ENCODE measurements around the gene ZGPAT. TPM values are rescaled to one million over a fixed set of nuclear protein-coding genes. Genes with fewer than 3 reads are reported as not detected.

Gene ZGPAT
- total and polyA plus RNA-seq, 12 donors: 11.8 to 44.7 (median 16.1) TPM

DNA sequence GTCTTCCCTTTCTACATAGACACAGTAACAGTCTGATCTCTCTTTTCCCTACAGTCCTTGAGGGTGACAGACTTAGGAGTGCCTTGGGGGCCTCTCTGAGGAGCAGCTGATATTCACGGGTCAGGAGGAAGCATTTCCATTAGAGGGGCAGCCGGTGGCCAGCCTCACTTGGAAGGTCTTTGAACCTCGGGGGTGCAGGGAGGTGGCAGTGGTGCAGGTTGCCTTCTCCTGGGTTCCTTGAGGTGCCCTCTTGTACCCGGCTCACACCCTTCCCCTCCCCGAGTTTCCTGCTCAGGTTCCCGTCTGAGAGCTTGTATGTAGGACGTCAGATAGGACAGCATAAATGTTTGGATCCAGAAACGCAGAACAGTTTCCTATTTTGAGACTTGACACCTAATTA lies 47.2 kb upstream of the ZGPAT start:
- H3K9me3 ChIP-seq: no peaks in the 10 kb centered on the region
- intact Hi-C loops (cut with DNase I): no loop called here
- no peak overlapping the region for H3K27ac ChIP-seq
- no peaks in the 10 kb centered on the region for H3K27me3 ChIP-seq
- no peak for DNase-seq
- WGBS, 2 donors: 83 to 84% methylated on average over 8 of the region's 8 CpGs
- TF ChIP-seq, protein P1, sequence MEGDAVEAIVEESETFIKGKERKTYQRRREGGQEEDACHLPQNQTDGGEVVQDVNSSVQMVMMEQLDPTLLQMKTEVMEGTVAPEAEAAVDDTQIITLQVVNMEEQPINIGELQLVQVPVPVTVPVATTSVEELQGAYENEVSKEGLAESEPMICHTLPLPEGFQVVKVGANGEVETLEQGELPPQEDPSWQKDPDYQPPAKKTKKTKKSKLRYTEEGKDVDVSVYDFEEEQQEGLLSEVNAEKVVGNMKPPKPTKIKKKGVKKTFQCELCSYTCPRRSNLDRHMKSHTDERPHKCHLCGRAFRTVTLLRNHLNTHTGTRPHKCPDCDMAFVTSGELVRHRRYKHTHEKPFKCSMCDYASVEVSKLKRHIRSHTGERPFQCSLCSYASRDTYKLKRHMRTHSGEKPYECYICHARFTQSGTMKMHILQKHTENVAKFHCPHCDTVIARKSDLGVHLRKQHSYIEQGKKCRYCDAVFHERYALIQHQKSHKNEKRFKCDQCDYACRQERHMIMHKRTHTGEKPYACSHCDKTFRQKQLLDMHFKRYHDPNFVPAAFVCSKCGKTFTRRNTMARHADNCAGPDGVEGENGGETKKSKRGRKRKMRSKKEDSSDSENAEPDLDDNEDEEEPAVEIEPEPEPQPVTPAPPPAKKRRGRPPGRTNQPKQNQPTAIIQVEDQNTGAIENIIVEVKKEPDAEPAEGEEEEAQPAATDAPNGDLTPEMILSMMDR (IDR thresholded peaks at IDR 0.05): no peak
- no peak for ATAC-seq
- no peak overlapping the region for H3K4me3 ChIP-seq
- H3K36me3 ChIP-seq: peaks cover 0 to 53% (median 7%) of the 10 kb centered on the region in 9 donors
- peaks cover 8 to 27% (median 21%) of the 10 kb centered on the region in 9 donors for H3K4me1 ChIP-seq

DNA sequence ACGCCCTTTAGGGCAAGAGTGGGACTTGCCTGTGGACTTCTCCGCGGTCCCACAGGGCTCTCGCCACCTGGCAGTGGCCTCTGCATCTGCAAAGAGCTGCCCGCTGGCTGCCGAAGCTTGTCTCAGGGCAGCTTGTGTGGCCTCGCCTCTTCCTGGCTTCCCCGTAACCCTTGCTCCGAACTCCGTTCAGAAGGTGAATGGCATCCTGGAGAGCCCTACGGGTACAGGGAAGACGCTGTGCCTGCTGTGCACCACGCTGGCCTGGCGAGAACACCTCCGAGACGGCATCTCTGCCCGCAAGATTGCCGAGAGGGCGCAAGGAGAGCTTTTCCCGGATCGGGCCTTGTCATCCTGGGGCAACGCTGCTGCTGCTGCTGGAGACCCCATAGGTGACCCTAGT lies 46.7 kb upstream of the ZGPAT start:
- Histone ChIP-seq H3K27ac (no peak overlapping the region), H3K27me3 (no peaks in the 10 kb centered on the region), H3K36me3 (peaks cover 0 to 58% (median 7%) of the 10 kb centered on the region in 9 donors), H3K9me3 (no peaks in the 10 kb centered on the region), H3K4me1 (peaks cover 8 to 27% (median 21%) of the 10 kb centered on the region in 9 donors), H3K4me3 (no peak overlapping the region)
- WGBS, 2 donors: 96 to 98% methylated on average over 22 of the region's 22 CpGs
- DNase-seq (no peak), ATAC-seq (no peak)
- TF ChIP-seq, protein P1 (IDR thresholded peaks at IDR 0.05): no peak
- intact Hi-C loops (cut with DNase I): no loop called here

DNA sequence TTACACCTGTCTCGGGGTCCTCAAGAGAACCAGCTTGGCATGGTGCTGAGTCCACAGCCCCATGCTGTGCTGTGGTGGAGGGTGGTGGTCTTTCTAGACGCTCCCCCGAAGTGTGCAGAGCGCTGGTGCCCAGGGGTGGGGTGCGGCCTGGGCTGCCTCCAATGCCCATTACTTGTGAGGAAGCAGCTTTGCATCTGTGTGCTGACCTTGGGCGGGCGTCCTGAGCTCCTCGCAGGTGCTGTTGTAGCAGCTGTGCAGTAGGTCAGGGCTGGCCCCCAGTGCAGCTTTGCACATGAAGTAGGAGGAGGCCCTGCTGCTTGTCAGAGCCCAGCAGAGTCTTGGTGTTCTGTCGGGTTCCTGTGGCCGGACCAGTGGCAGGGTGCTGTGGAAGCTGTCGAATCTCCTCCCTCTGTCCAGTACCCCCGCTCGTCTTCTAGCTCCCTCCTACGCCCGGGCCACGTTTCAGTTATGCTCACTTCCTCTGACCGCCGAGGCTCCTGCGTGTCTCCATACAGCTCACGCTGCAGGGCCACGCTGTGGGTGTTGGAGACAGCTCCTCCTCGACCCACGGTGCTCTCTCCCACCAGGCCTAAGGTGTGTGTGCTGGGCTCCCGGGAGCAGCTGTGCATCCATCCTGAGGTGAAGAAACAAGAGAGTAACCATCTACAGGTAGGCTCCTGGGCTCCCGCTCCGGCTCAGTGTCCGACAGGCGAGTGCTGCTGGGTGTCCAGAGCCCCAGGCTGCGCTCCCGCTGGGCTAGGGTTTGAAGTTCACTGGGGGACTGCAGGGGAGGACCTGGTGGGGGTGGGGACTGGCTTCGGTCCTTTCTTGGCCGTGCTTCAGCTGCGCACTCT lies 45.7 kb upstream of the ZGPAT start:
- intact Hi-C loops (cut with DNase I): no loop called here
- Histone ChIP-seq H3K27ac (no peak overlapping the region), H3K27me3 (no peaks in the 10 kb centered on the region), H3K4me1 (peaks cover 8 to 23% (median 20%) of the 10 kb centered on the region in 9 donors), H3K9me3 (no peaks in the 10 kb centered on the region), H3K36me3 (peaks cover 0 to 66% (median 11%) of the 10 kb centered on the region in 9 donors), H3K4me3 (no peak overlapping the region)
- ATAC-seq: no peak
- DNase-seq: no peak
- TF ChIP-seq, protein P1 (IDR thresholded peaks at IDR 0.05): no peak
- WGBS, 2 donors: 92 to 95% methylated on average over 33 of the region's 33 CpGs

DNA sequence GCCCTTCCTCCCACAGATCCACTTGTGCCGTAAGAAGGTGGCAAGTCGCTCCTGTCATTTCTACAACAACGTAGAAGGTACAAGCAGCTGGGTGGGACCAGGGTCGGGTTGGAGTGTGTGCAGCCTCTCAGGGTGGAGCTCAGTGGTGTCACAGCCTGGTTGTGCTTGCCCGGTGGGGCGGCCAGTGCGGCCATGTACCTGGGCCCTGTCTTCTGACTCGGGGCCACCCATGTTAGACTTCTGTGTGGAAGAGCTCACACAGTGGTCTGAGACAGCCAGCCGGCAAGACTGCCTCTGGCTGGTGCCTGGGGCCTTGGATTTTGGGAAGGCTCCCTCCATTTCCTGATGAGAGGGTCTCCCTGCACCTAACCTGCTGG lies 45.0 kb upstream of the ZGPAT start:
- Histone ChIP-seq H3K9me3 (no peaks in the 10 kb centered on the region), H3K4me1 (peaks cover 5 to 17% (median 14%) of the 10 kb centered on the region in 9 donors), H3K27ac (no peak overlapping the region), H3K27me3 (no peaks in the 10 kb centered on the region), H3K36me3 (peaks cover 0 to 72% (median 16%) of the 10 kb centered on the region in 9 donors), H3K4me3 (no peak overlapping the region)
- 94 to 95% methylated on average over 9 of the region's 9 CpGs for WGBS, 2 donors
- TF ChIP-seq, protein P1 (IDR thresholded peaks at IDR 0.05): no peak
- ATAC-seq: no peak
- intact Hi-C loops (cut with DNase I): no loop called here
- no peak for DNase-seq
